BJ (cell line): Measurements from ENCODE around the gene SF3B6. TPM values are rescaled to one million over a fixed set of nuclear protein-coding genes. Genes with fewer than 3 reads are reported as not detected.

Source experiments
- CTCF ChIA-PET: fragments of 350-600 bp; formaldehyde crosslinking; extraction: SDS; loops from one replicate; lab custom pipeline; 2021; ENCODE audit warnings: antibody characterized with exemption, inconsistent platforms; lab: Yijun Ruan, JAX
- POLR2A ChIA-PET: fragments of 300-600 bp; sonication (Branson Sonifier 250); formaldehyde crosslinking; extraction: SDS; loops from one replicate; lab custom pipeline; 2021; ENCODE audit warnings: antibody characterized with exemption; lab: Charles Lee
- DNase-seq: peaks from one replicate; pipeline ENCODE4 v3.0.0-alpha.2; 2011; ENCODE audit warnings: low read depth
- H3K27me3 ChIP-seq: 2 replicates; pipeline ENCODE4 v1.6.0; 2011; ENCODE audit warnings: low read length; ENCODE audit not compliant: control insufficient read depth, insufficient read depth
- H3K36me3 ChIP-seq: 2 replicates; pipeline ENCODE4 v1.5.1; 2011; ENCODE audit warnings: low read length; ENCODE audit not compliant: control insufficient read depth, insufficient read depth
- H3K4me3 ChIP-seq: 2 replicates; pipeline ENCODE4 v1.5.1; 2011; ENCODE audit warnings: low read depth, mild to moderate bottlenecking, control low read depth, low read length
- polyA plus RNA-seq: library from polyadenylated mRNA; depleted of rRNA; stranded (reverse); fragments of >200 nt; gene quantifications from 2 replicates; pipeline ENCODE4 v1.2.3, GENCODE V29; 2011
- TF ChIP-seq, protein P1 (sequence below): IDR thresholded peaks from 2 replicates; pipeline ENCODE4 v1.5.1; 2011; ENCODE audit warnings: low read depth, mild to moderate bottlenecking, control low read depth, inconsistent platforms, low read length, moderate library complexity; ENCODE audit not compliant: insufficient read depth

SF3B6 gene
- polyA plus RNA-seq, 1 experiment: 107 TPM

DNA sequence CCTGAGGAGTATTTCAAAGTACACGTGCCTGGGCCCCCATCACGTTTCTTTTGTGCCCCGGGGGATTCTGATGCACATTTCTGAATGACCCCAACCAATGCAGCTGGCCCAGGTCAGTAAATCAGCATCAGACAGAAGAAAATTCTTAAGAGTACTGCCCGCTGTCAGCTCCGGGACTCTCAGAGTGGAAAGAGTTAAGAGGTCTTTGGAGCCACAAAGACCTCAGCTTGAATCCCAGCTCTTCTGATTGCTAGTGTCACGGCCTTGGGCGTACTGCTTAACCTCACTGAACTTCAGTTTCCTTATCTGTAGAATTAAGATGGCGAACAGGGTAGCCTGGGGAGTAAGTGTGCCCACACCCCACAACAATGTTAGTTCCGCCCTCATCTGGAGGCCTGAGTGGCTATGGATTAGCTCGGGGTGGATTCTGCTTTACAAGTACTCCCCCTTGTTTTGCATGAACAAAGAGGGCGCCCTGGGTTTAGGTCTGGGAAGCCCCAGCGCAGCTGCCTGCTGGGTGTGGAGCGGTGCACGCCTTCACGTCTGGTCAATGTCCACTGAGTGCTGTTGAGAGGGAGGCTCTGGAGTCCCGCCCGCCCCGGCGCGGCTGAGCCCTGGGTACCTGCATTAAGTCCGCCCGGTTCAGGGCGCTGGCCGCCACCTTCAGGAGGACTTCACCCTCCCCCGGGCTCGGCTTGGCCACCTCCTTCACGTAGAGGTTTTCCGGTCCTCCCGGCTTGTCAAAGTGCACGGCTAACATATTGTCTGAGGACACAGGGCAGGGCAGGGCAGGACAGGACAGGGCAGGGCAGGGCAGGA lies 7.7 kb upstream of the SF3B6 start:
- ChIA-PET CTCF (interaction anchor here (0.6 to 3.5 kb wide), 36 partner anchors 9 to 373 kb away, joined by 3 to 44 read pairs (median 4); partner anchors contain the start of genes ATAD2B, MFSD2B and PFN4), POLR2A (interaction anchor here (0.6 to 1.0 kb wide), 3 partner anchors 8 to 157 kb away, joined by 3 to 7 read pairs (median 3); partner anchors contain the start of genes ATAD2B and SF3B6)
- H3K36me3 ChIP-seq: peaks cover 13% of the 10 kb centered on the region
- TF ChIP-seq, protein P1, sequence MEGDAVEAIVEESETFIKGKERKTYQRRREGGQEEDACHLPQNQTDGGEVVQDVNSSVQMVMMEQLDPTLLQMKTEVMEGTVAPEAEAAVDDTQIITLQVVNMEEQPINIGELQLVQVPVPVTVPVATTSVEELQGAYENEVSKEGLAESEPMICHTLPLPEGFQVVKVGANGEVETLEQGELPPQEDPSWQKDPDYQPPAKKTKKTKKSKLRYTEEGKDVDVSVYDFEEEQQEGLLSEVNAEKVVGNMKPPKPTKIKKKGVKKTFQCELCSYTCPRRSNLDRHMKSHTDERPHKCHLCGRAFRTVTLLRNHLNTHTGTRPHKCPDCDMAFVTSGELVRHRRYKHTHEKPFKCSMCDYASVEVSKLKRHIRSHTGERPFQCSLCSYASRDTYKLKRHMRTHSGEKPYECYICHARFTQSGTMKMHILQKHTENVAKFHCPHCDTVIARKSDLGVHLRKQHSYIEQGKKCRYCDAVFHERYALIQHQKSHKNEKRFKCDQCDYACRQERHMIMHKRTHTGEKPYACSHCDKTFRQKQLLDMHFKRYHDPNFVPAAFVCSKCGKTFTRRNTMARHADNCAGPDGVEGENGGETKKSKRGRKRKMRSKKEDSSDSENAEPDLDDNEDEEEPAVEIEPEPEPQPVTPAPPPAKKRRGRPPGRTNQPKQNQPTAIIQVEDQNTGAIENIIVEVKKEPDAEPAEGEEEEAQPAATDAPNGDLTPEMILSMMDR: no peak
- H3K4me3 ChIP-seq: peak overlapping the region; percentile 72
- H3K27me3 ChIP-seq: no peaks in the 10 kb centered on the region
- DNase-seq: peak; percentile 40

DNA sequence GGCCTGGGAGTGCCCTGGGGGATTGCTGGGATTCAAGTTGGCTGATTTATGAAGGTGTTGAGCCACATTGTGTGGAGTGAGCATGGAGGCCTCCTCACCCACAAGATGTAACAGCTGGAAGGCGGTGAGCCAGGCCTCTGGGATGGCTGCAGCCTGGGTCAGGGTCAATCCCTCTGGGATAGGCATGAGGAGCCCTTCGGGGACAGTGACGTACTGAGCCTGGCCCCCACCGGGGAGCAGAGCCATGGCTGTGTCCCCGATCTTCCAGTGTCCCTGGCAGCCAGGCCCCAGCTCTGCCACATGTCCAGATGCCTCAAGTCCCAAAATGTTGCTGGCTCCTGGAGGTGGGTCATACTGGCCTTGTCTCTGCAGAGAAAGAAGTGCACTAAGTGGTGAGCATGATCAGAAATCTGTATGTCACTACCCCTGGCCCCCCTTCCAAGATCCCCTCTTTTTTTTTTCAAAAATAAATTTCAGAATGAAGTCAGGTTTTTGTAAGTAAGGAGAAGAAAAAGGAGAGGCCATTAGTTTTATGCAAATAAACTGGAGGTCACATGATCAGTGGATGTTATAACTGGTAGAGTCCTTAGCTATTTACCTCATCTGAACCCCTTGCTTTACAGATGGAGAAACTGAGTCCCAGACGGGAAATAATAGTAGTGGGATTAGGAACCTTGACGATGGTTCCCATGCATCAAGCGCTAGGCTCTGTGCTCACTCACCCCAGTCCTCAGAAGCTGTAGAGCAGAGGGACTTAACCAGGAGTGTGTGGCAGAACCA lies 6.9 kb upstream of the SF3B6 start:
- no peak for DNase-seq
- POLR2A ChIA-PET: no interaction called here
- no peaks in the 10 kb centered on the region for H3K27me3 ChIP-seq
- TF ChIP-seq, protein P1: no peak
- peak overlapping the region; percentile 72 for H3K4me3 ChIP-seq
- H3K36me3 ChIP-seq: peaks cover 13% of the 10 kb centered on the region
- CTCF ChIA-PET: interaction anchor here (0.8 to 3.5 kb wide), 20 partner anchors 9 to 301 kb away, joined by 3 to 44 read pairs (median 4); partner anchors contain the start of genes ATAD2B, MFSD2B and PFN4

GRCh38 chr2:24080701-24081100 lies 4.6 kb upstream of the SF3B6 start:
- ChIA-PET CTCF (interaction anchor here (0.8 to 1.4 kb wide), 2 partner anchors 84 to 257 kb away, joined by 3 to 4 read pairs; no protein-coding TSS in a partner anchor), POLR2A (no interaction called here)
- H3K27me3 ChIP-seq: no peaks in the 10 kb centered on the region
- H3K4me3 ChIP-seq: no peak overlapping the region
- H3K36me3 ChIP-seq: peaks cover 13% of the 10 kb centered on the region
- TF ChIP-seq, protein P1: no peak
- DNase-seq: no peak

DNA sequence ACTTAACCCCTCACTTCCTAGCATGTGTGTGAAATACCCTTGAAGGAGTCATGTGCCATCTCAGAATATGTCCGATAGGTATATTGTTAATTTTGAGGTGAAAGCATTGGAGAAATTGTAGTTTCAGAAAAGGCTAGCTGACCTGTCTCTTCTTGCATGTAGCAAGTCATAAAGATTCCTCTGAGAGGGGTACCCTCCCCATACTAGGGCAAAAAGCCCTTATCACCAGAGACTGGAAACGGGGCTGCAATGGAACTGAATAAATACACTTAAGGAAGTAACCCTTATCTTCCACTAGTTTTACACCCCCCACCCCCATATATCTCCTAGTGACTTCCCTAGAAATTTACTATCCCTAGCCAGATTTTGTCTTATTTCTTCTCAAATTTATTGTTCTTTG lies 1.8 kb upstream of the SF3B6 start:
- peak overlapping the region; percentile 94 for H3K4me3 ChIP-seq
- TF ChIP-seq, protein P1: no peak
- CTCF ChIA-PET: interaction anchor here (2.3 kb wide), 1 partner anchor 151 kb away, joined by 13 read pairs; the partner anchor contains the start of gene ATAD2B
- POLR2A ChIA-PET: interaction anchor here (0.7 kb wide), 1 partner anchor 63 kb away, joined by 12 read pairs; no protein-coding TSS in a partner anchor
- H3K36me3 ChIP-seq: peaks cover 11% of the 10 kb centered on the region
- DNase-seq: no peak
- H3K27me3 ChIP-seq: no peaks in the 10 kb centered on the region
